Small intestine (tissue), 7 donors: Measurements from ENCODE around the gene ZNF273. TPM values are rescaled to one million over a fixed set of nuclear protein-coding genes. Genes with fewer than 3 reads are reported as not detected.

Experiments used
- DNase-seq, 2 donors: peaks; one replicate each; pipeline versions ENCODE4 v3.0.0 to v3.0.0-alpha.2; 2013
- FAIRE-seq: peaks from 2 replicates; lab custom pipeline; 2012; peaks lifted over from hg19 to GRCh38; lab: Jason Lieb, UNC
- H3K27ac ChIP-seq, 3 donors: one replicate each; pipeline ENCODE4 v1.5.1; 2013; ENCODE audit warnings: low read length in 2 of 3, mild to moderate bottlenecking in 2 of 3, control low read depth in 1 of 3, inconsistent platforms in 1 of 3, low read depth in 1 of 3, moderate library complexity in 1 of 3
- H3K27me3 ChIP-seq, 3 donors: one replicate each; pipeline ENCODE4 v1.6.1; 2013; ENCODE audit warnings: low read length in 3 of 3, inconsistent platforms in 1 of 3; ENCODE audit not compliant: control insufficient read depth in 3 of 3, insufficient read depth in 3 of 3
- H3K36me3 ChIP-seq, 3 donors: one replicate each; pipeline ENCODE4 v1.6.1; 2013; ENCODE audit warnings: low read length in 3 of 3, inconsistent platforms in 1 of 3, low read depth in 1 of 3, mild to moderate bottlenecking in 1 of 3, moderate library complexity in 1 of 3; ENCODE audit not compliant: control insufficient read depth in 3 of 3, insufficient read depth in 2 of 3
- H3K4me1 ChIP-seq, 3 donors: one replicate each; pipeline ENCODE4 v1.6.1; 2013; ENCODE audit warnings: low read length in 2 of 3, inconsistent platforms in 1 of 3, low read depth in 1 of 3, mild to moderate bottlenecking in 1 of 3, moderate library complexity in 1 of 3; ENCODE audit not compliant: control insufficient read depth in 3 of 3, insufficient read depth in 2 of 3
- H3K4me3 ChIP-seq, 3 donors: one replicate each; pipeline ENCODE4 v1.5.1; 2013; ENCODE audit warnings: low read length in 3 of 3, control low read depth in 1 of 3, inconsistent platforms in 1 of 3, low read depth in 1 of 3, mild to moderate bottlenecking in 1 of 3, moderate library complexity in 1 of 3
- H3K9me3 ChIP-seq, 2 donors: one replicate each; pipeline ENCODE4 v1.6.1; 2013; ENCODE audit warnings: low read depth in 1 of 2, low read length in 1 of 2; ENCODE audit not compliant: control insufficient read depth in 2 of 2, insufficient read depth in 1 of 2
- WGBS, 3 donors: extraction: QIAGEN DNeasy Blood & Tissue Kit; methylation state at CpG; one replicate each; pipeline ENCODE4 v1.1.7; 2013; 5-methylcytosine and 5-hydroxymethylcytosine counted together
- polyA plus RNA-seq, 4 donors: library from polyadenylated mRNA; stranded (reverse) in 3 of 4; unstranded in 1 of 4; fragments of 200-250 nt in 3 of 4; fragments of 120-200 nt in 1 of 4; gene quantifications; one replicate each; pipeline versions ENCODE4 v1.2.1 to v1.2.3, GENCODE V29; 2013
- donor health status: healthy with polysubstance abuse.
- donor health status: control.
- donor health status: control.
- donor health status: Bipolar disorder and iron deficiency.
- donor health status: healthy.

ZNF273 gene
- polyA plus RNA-seq, 4 donors, result 0.27 to 6.3 (median 2.1) TPM

- Histone ChIP-seq H3K27ac (no peak overlapping the region), H3K4me3 (no peak overlapping the region), H3K4me1 (no peaks in the 10 kb centered on the region), H3K9me3 (peaks cover 0 to 22% of the 10 kb centered on the region in 2 donors), H3K36me3 (no peaks in the 10 kb centered on the region), H3K27me3 (no peaks in the 10 kb centered on the region)
- 68 to 70% (median 69%) methylated on average over 8 of the region's 8 CpGs for WGBS, 3 donors
- DNase-seq (no peak), FAIRE-seq (no peak)
Measured at GRCh38 chr7:64869121-64869725, 33.9 kb upstream of the ZNF273 start.

GRCh38 chr7:64869912-64870562 is 33.0 kb upstream of the ZNF273 start:
- DNase-seq (no peak), FAIRE-seq (no peak)
- peaks cover 0 to 29% of the 10 kb centered on the region in 2 donors for H3K9me3 ChIP-seq
- H3K4me3 ChIP-seq, result no peak overlapping the region
- no peaks in the 10 kb centered on the region for H3K36me3 ChIP-seq
- no peaks in the 10 kb centered on the region for H3K4me1 ChIP-seq
- WGBS, 3 donors, result 91 to 93% (median 91%) methylated on average over 32 of the region's 32 CpGs
- no peaks in the 10 kb centered on the region for H3K27me3 ChIP-seq
- H3K27ac ChIP-seq, result no peak overlapping the region

- peaks cover 0 to 32% of the 10 kb centered on the region in 2 donors for H3K9me3 ChIP-seq
- H3K36me3 ChIP-seq, result no peaks in the 10 kb centered on the region
- DNase-seq (no peak), FAIRE-seq (no peak)
- H3K27ac ChIP-seq, result no peak overlapping the region
- no peaks in the 10 kb centered on the region for H3K4me1 ChIP-seq
- no peaks in the 10 kb centered on the region for H3K27me3 ChIP-seq
- no peak overlapping the region for H3K4me3 ChIP-seq
- 91 to 93% (median 93%) methylated on average over 13 of the region's 13 CpGs for WGBS, 3 donors
Measured at GRCh38 chr7:64870656-64871055, 32.4 kb upstream of the ZNF273 start.

GRCh38 chr7:64871761-64872160 is 31.3 kb upstream of the ZNF273 start:
- H3K27ac ChIP-seq, result no peak overlapping the region
- no peaks in the 10 kb centered on the region for H3K27me3 ChIP-seq
- DNase-seq (no peak), FAIRE-seq (no peak)
- no peaks in the 10 kb centered on the region for H3K4me1 ChIP-seq
- 61 to 77% (median 67%) methylated on average over 8 of the region's 8 CpGs for WGBS, 3 donors
- peaks cover 0 to 32% of the 10 kb centered on the region in 2 donors for H3K9me3 ChIP-seq
- no peak overlapping the region for H3K4me3 ChIP-seq
- H3K36me3 ChIP-seq, result no peaks in the 10 kb centered on the region

- Histone ChIP-seq H3K9me3 (peaks cover 0 to 32% of the 10 kb centered on the region in 2 donors), H3K4me1 (no peaks in the 10 kb centered on the region), H3K27me3 (no peaks in the 10 kb centered on the region), H3K27ac (no peak overlapping the region), H3K36me3 (no peaks in the 10 kb centered on the region), H3K4me3 (no peak overlapping the region)
- 92 to 93% (median 93%) methylated on average over 36 of the region's 36 CpGs for WGBS, 3 donors
- FAIRE-seq (no peak), DNase-seq (no peak)
Measured at GRCh38 chr7:64872351-64873154, 30.5 kb upstream of the ZNF273 start.

- DNase-seq, result no peak
- no peak overlapping the region for H3K27ac ChIP-seq
- no peak for FAIRE-seq
- no peaks in the 10 kb centered on the region for H3K4me1 ChIP-seq
- H3K4me3 ChIP-seq, result no peak overlapping the region
- no peaks in the 10 kb centered on the region for H3K27me3 ChIP-seq
- no peaks in the 10 kb centered on the region for H3K36me3 ChIP-seq
- peaks cover 0 to 34% of the 10 kb centered on the region in 2 donors for H3K9me3 ChIP-seq
- WGBS, 3 donors, result 90 to 94% (median 93%) methylated on average over 10 of the region's 10 CpGs
Measured at GRCh38 chr7:64873155-64873500, 29.9 kb upstream of the ZNF273 start.

- no peak for DNase-seq
- FAIRE-seq, result no peak
- no peaks in the 10 kb centered on the region for H3K27me3 ChIP-seq
- no peak overlapping the region for H3K27ac ChIP-seq
- WGBS, 3 donors, result 60 to 64% (median 61%) methylated on average over 5 of the region's 5 CpGs
- no peaks in the 10 kb centered on the region for H3K4me1 ChIP-seq
- H3K36me3 ChIP-seq, result no peaks in the 10 kb centered on the region
- H3K4me3 ChIP-seq, result no peak overlapping the region
- H3K9me3 ChIP-seq, result peaks cover 0 to 37% of the 10 kb centered on the region in 2 donors
Measured at GRCh38 chr7:64873517-64873916, 29.6 kb upstream of the ZNF273 start.

GRCh38 chr7:64874114-64874513 is 29.0 kb upstream of the ZNF273 start:
- Histone ChIP-seq H3K4me3 (no peak overlapping the region), H3K9me3 (peaks cover 0 to 41% of the 10 kb centered on the region in 2 donors), H3K27ac (no peak overlapping the region), H3K4me1 (no peaks in the 10 kb centered on the region), H3K27me3 (no peaks in the 10 kb centered on the region), H3K36me3 (no peaks in the 10 kb centered on the region)
- FAIRE-seq, result no peak
- WGBS, 3 donors, result 72 to 81% (median 75%) methylated on average over 10 of the region's 10 CpGs
- no peak for DNase-seq
